Neural progenitor cell (in vitro differentiated cells): ENCODE results near the gene PSMD5. TPM values are rescaled to one million over a fixed set of nuclear protein-coding genes. Genes with fewer than 3 reads are reported as not detected.

Source experiments
- DNase-seq: peaks from one replicate; pipeline ENCODE4 v3.0.0-alpha.2; 2016; ENCODE audit warnings: low spot score
- H2AFZ ChIP-seq: fragments of 200-600 bp; sonication (generic); replicated peaks from 2 replicates; pipeline ENCODE4 v1.6.1; 2016; ENCODE audit warnings: antibody characterized with exemption
- H3F3A ChIP-seq: fragments of 200-600 bp; sonication (generic); 2 replicates; pipeline ENCODE4 v1.6.1; 2016; ENCODE audit warnings: antibody characterized with exemption, low read depth
- H3K27ac ChIP-seq: fragments of 200-600 bp; sonication (generic); 2 replicates; pipeline ENCODE4 v1.5.1; 2016; ENCODE audit warnings: mild to moderate bottlenecking
- H3K27me3 ChIP-seq: fragments of 200-600 bp; sonication (generic); 2 replicates; pipeline ENCODE4 v1.6.1; 2016; ENCODE audit warnings: mild to moderate bottlenecking, moderate library complexity
- H3K36me3 ChIP-seq: fragments of 200-600 bp; sonication (generic); 2 replicates; pipeline ENCODE4 v1.5.1; 2016
- H3K4me1 ChIP-seq: fragments of 200-600 bp; sonication (generic); 2 replicates; pipeline ENCODE4 v1.6.1; 2016; ENCODE audit warnings: mixed run types
- H3K4me2 ChIP-seq: fragments of 200-600 bp; sonication (generic); 2 replicates; pipeline ENCODE4 v1.6.1; 2016
- H3K4me3 ChIP-seq: fragments of 200-600 bp; sonication (generic); 2 replicates; pipeline ENCODE4 v1.5.1; 2016
- H3K79me2 ChIP-seq: fragments of 200-600 bp; sonication (generic); 2 replicates; pipeline ENCODE4 v1.6.1; 2016; ENCODE audit warnings: low read depth
- H3K9ac ChIP-seq: fragments of 200-600 bp; sonication (generic); 2 replicates; pipeline ENCODE4 v1.6.1; 2016
- H3K9me3 ChIP-seq: fragments of 200-600 bp; sonication (generic); 2 replicates; pipeline ENCODE4 v1.5.1; 2016; ENCODE audit warnings: low read depth
- H4K20me1 ChIP-seq: fragments of 200-600 bp; sonication (generic); 2 replicates; pipeline ENCODE4 v1.6.1; 2016; ENCODE audit warnings: low read depth
- H3K27ac Mint-ChIP-seq: 3 replicates; pipeline ENCODE4 v1.8.0; 2021; ENCODE audit warnings: mixed read lengths
- H3K27me3 Mint-ChIP-seq: 2 replicates; pipeline ENCODE4 v1.8.0; 2022; ENCODE audit warnings: low read depth, mild to moderate bottlenecking, inconsistent platforms, moderate library complexity, mixed read lengths; ENCODE audit not compliant: insufficient read depth
- H3K36me3 Mint-ChIP-seq: 3 replicates; pipeline ENCODE4 v1.8.0; 2021; ENCODE audit warnings: mixed read lengths
- H3K4me1 Mint-ChIP-seq: 3 replicates; pipeline ENCODE4 v1.8.0; 2021; ENCODE audit warnings: mixed read lengths
- H3K4me3 Mint-ChIP-seq: 3 replicates; pipeline ENCODE4 v1.8.0; 2021; ENCODE audit warnings: mild to moderate bottlenecking, moderate library complexity, mixed read lengths
- H3K9me3 Mint-ChIP-seq: 3 replicates; pipeline ENCODE4 v1.8.0; 2020; ENCODE audit warnings: mixed read lengths
- CTCF ChIP-seq: fragments of 200-600 bp; sonication (generic); IDR thresholded peaks from 2 replicates; pipeline ENCODE4 v1.5.1; 2017; ENCODE audit warnings: antibody characterized with exemption, mild to moderate bottlenecking
- EZH2 ChIP-seq: fragments of 200-600 bp; sonication (generic); IDR thresholded peaks from 2 replicates; pipeline ENCODE4 v1.6.1; 2017; ENCODE audit warnings: antibody characterized with exemption, mild to moderate bottlenecking, moderate library complexity
- EZH2phosphoT487 ChIP-seq: fragments of 200-600 bp; sonication (generic); IDR thresholded peaks from 2 replicates; pipeline ENCODE4 v1.6.1; 2017; ENCODE audit warnings: antibody characterized with exemption
- total RNA-seq: library from RNA; depleted of rRNA; stranded (reverse); fragments of >200 nt; gene quantifications from 2 replicates; pipeline ENCODE4 v1.2.3, GENCODE V29; 2015; ENCODE audit warnings: low replicate concordance

PSMD5 gene
- total RNA-seq, 1 donor from 2014 or later, result 8.7 TPM

GRCh38 chr9:120775859-120776258 lies 66.9 kb downstream of the PSMD5 start:
- Histone ChIP-seq H3K4me3 (no peak overlapping the region), H3K4me1 (no peaks in the 10 kb centered on the region), H4K20me1 (peaks cover 10% of the 10 kb centered on the region), H3K4me2 (no peak overlapping the region), H3K27ac (no peak overlapping the region), H3K36me3 (peaks cover 9% of the 10 kb centered on the region), H3K79me2 (peaks cover 23% of the 10 kb centered on the region), H2AFZ (no peak overlapping the region), H3F3A (no peaks in the 10 kb centered on the region), H3K9ac (no peak overlapping the region), H3K27me3 (no peaks in the 10 kb centered on the region), H3K9me3 (no peaks in the 10 kb centered on the region)
- Mint-ChIP-seq H3K4me1 (no peaks in the 10 kb centered on the region), H3K27me3 (no peaks in the 10 kb centered on the region), H3K36me3 (peaks cover 17% of the 10 kb centered on the region), H3K27ac (no peak overlapping the region), H3K9me3 (no peaks in the 10 kb centered on the region), H3K4me3 (no peak overlapping the region)
- no peak for DNase-seq
- TF ChIP-seq EZH2phosphoT487 (no peak), EZH2 (no peak), CTCF (no peak)

GRCh38 chr9:120774719-120775118 lies 68.0 kb downstream of the PSMD5 start:
- H3K4me3 Mint-ChIP-seq, result no peak overlapping the region
- no peak overlapping the region for H3K27ac Mint-ChIP-seq
- H4K20me1 ChIP-seq, result peaks cover 10% of the 10 kb centered on the region
- H3K9me3 ChIP-seq, result no peaks in the 10 kb centered on the region
- peaks cover 14% of the 10 kb centered on the region for H3K36me3 ChIP-seq
- no peaks in the 10 kb centered on the region for H3F3A ChIP-seq
- no peaks in the 10 kb centered on the region for H3K27me3 ChIP-seq
- H3K4me1 ChIP-seq, result no peaks in the 10 kb centered on the region
- H3K9ac ChIP-seq, result no peak overlapping the region
- no peak overlapping the region for H3K27ac ChIP-seq
- no peak for DNase-seq
- no peaks in the 10 kb centered on the region for H3K27me3 Mint-ChIP-seq
- no peak overlapping the region for H3K4me3 ChIP-seq
- H3K36me3 Mint-ChIP-seq, result peaks cover 21% of the 10 kb centered on the region
- no peaks in the 10 kb centered on the region for H3K9me3 Mint-ChIP-seq
- TF ChIP-seq EZH2phosphoT487 (no peak), EZH2 (no peak), CTCF (no peak)
- no peak overlapping the region for H3K4me2 ChIP-seq
- H3K79me2 ChIP-seq, result peaks cover 13% of the 10 kb centered on the region
- no peaks in the 10 kb centered on the region for H3K4me1 Mint-ChIP-seq
- no peak overlapping the region for H2AFZ ChIP-seq

- H3K4me3 Mint-ChIP-seq, result no peak overlapping the region
- Histone ChIP-seq H3K4me1 (no peaks in the 10 kb centered on the region), H3F3A (no peaks in the 10 kb centered on the region), H3K36me3 (peaks cover 14% of the 10 kb centered on the region), H4K20me1 (peaks cover 4% of the 10 kb centered on the region), H2AFZ (no peak overlapping the region), H3K9ac (no peak overlapping the region), H3K27ac (no peak overlapping the region), H3K4me2 (no peak overlapping the region), H3K9me3 (no peaks in the 10 kb centered on the region), H3K79me2 (no peaks in the 10 kb centered on the region), H3K4me3 (no peak overlapping the region), H3K27me3 (no peaks in the 10 kb centered on the region)
- no peaks in the 10 kb centered on the region for H3K27me3 Mint-ChIP-seq
- no peak for TF ChIP-seq EZH2phosphoT487
- H3K4me1 Mint-ChIP-seq, result no peaks in the 10 kb centered on the region
- H3K9me3 Mint-ChIP-seq, result no peaks in the 10 kb centered on the region
- no peak for DNase-seq
- H3K36me3 Mint-ChIP-seq, result peaks cover 22% of the 10 kb centered on the region
- H3K27ac Mint-ChIP-seq, result no peak overlapping the region
These were observed 69.5 kb downstream of the PSMD5 start for GRCh38 chr9:120773256-120773655.

GRCh38 chr9:120770931-120771330 lies 71.8 kb downstream of the PSMD5 start:
- Histone ChIP-seq H2AFZ (no peak overlapping the region), H3K4me2 (no peak overlapping the region), H3K36me3 (peaks cover 14% of the 10 kb centered on the region), H3K27me3 (no peaks in the 10 kb centered on the region), H4K20me1 (peaks cover 9% of the 10 kb centered on the region), H3K4me1 (no peaks in the 10 kb centered on the region), H3F3A (no peaks in the 10 kb centered on the region), H3K4me3 (no peak overlapping the region), H3K27ac (no peak overlapping the region), H3K9me3 (no peaks in the 10 kb centered on the region), H3K9ac (no peak overlapping the region), H3K79me2 (no peaks in the 10 kb centered on the region)
- Mint-ChIP-seq H3K36me3 (peaks cover 16% of the 10 kb centered on the region), H3K27ac (no peak overlapping the region), H3K27me3 (no peaks in the 10 kb centered on the region), H3K4me1 (no peaks in the 10 kb centered on the region), H3K9me3 (no peaks in the 10 kb centered on the region), H3K4me3 (no peak overlapping the region)
- TF ChIP-seq EZH2 (no peak), CTCF (no peak), EZH2phosphoT487 (no peak)
- DNase-seq, result no peak
